Testis (tissue), 3 donors: ENCODE measurements around the gene GPR78. TPM values are rescaled to one million over a fixed set of nuclear protein-coding genes. Genes with fewer than 3 reads are reported as not detected.
A peak's percentile ranks its signal among the peaks of the same experiment; 100 is the strongest.

ENCODE experiments used
- DNase-seq: peaks from one replicate; pipeline ENCODE4 v3.0.0-alpha.2; 2019
- H3K27ac ChIP-seq, 2 donors: fragments of 200-600 bp; sonication (generic); one replicate each; pipeline ENCODE4 v1.5.1; 2019
- H3K27me3 ChIP-seq: fragments of 200-600 bp; sonication (generic); one replicate; pipeline ENCODE4 v1.5.1; 2019
- H3K36me3 ChIP-seq: fragments of 200-600 bp; sonication (generic); one replicate; pipeline ENCODE4 v1.5.1; 2017; ENCODE audit warnings: low read depth; ENCODE audit errors: missing control alignments
- H3K4me1 ChIP-seq: fragments of 200-600 bp; sonication (generic); one replicate; pipeline ENCODE4 v1.5.1; 2019
- H3K4me3 ChIP-seq, 2 donors: fragments of 200-600 bp; sonication (generic); one replicate each; pipeline ENCODE4 v1.5.1; 2017 to 2019
- H3K9me3 ChIP-seq: fragments of 200-600 bp; sonication (generic); one replicate; pipeline ENCODE4 v1.5.1; 2017
- CTCF ChIP-seq, 3 experiments: fragments of 450-650 bp in 2 of 3; fragments of 200-600 bp in 1 of 3; sonication (generic) in 1 of 3; IDR thresholded peaks; one replicate each; pipeline ENCODE4 v1.5.1; 2016 to 2019; ENCODE audit warnings: antibody characterized with exemption in 3 of 3, mild to moderate bottlenecking in 2 of 3, moderate library complexity in 1 of 3
- POLR2A ChIP-seq: fragments of 450-650 bp; IDR thresholded peaks from one replicate; pipeline ENCODE4 v1.6.1; 2017; ENCODE audit warnings: antibody characterized with exemption, mild to moderate bottlenecking, moderate library complexity
- WGBS, 2 donors: methylation state at CpG; one replicate each; pipeline ENCODE4 v1.1.5; 2018; 5-methylcytosine and 5-hydroxymethylcytosine counted together
- intact Hi-C: fragments of 100-400 bp; cut with DNase I; formaldehyde crosslinking; loops from one replicate; pipeline ENCODE4 v1.15.1; 2023; ENCODE audit warnings: low total_unique reads
- polyA plus RNA-seq: library from polyadenylated mRNA; stranded (reverse); fragments of 350-450 nt; fragmentation: Illumina TruSeq; extraction: RNeasy Lipid Tissue Mini Kit (QIAGEN cat#74804); gene quantifications from one replicate; pipeline ENCODE4 v1.2.3, GENCODE V29; 2014; ENCODE audit warnings: low read depth, low replicate concordance; ENCODE audit not compliant: insufficient read depth
- total RNA-seq, 2 donors: library from RNA; depleted of rRNA; stranded (reverse); fragments of >200 nt; gene quantifications; one replicate each; pipeline ENCODE4 v1.2.3, GENCODE V29; 2016

Gene GPR78
- total and polyA plus RNA-seq, 3 donors from 2014 or later, result 0.34 to 0.99 (median 0.39) TPM

GRCh38 chr4:8578717-8579116 lies 1.5 kb upstream of the GPR78 start:
- H3K27ac ChIP-seq, result no peak overlapping the region
- H3K27me3 ChIP-seq, result no peaks in the 10 kb centered on the region
- DNase-seq, result no peak
- H3K4me3 ChIP-seq, result no peak overlapping the region
- H3K36me3 ChIP-seq, result no peaks in the 10 kb centered on the region
- H3K9me3 ChIP-seq, result no peaks in the 10 kb centered on the region
- TF ChIP-seq POLR2A, result no peak
- intact Hi-C loops, result no loop called here
- WGBS, 2 donors, result 72 to 85% methylated on average over 3 of the region's 3 CpGs
- H3K4me1 ChIP-seq, result no peaks in the 10 kb centered on the region

GRCh38 chr4:8579526-8580320 lies 469 bp upstream of the GPR78 start:
- Histone ChIP-seq H3K4me1 (no peaks in the 10 kb centered on the region), H3K9me3 (no peaks in the 10 kb centered on the region), H3K4me3 (peak overlapping the region in 1 of 2 donors; percentile 23), H3K27me3 (no peaks in the 10 kb centered on the region), H3K27ac (no peak overlapping the region), H3K36me3 (no peaks in the 10 kb centered on the region)
- TF ChIP-seq CTCF (IDR thresholded peaks at IDR 0.05) (no peak), POLR2A (no peak)
- no peak for DNase-seq
- intact Hi-C loops, result no loop called here
- WGBS, 2 donors, result 35 to 37% methylated on average over 9 to 12 of the region's 12 CpGs

- TF ChIP-seq POLR2A, result no peak
- no peak for TF ChIP-seq CTCF (IDR thresholded peaks at IDR 0.05)
- 67% methylated on average over 66 of the region's 66 CpGs; no CpG with 5 or more reads in 1 of the 2 donors for WGBS, 2 donors
- H3K9me3 ChIP-seq, result no peaks in the 10 kb centered on the region
- no peaks in the 10 kb centered on the region for H3K36me3 ChIP-seq
- no peak for DNase-seq
- H3K4me3 ChIP-seq, result peak overlapping the region in 1 of 2 donors; percentile 23
- no peaks in the 10 kb centered on the region for H3K4me1 ChIP-seq
- no peaks in the 10 kb centered on the region for H3K27me3 ChIP-seq
- H3K27ac ChIP-seq, result no peak overlapping the region
- intact Hi-C loops, result no loop called here
Measured at GRCh38 chr4:8581094-8581861, 1.1 kb downstream of the GPR78 start.

- Histone ChIP-seq H3K4me3 (no peak overlapping the region), H3K27me3 (no peaks in the 10 kb centered on the region), H3K9me3 (no peaks in the 10 kb centered on the region), H3K36me3 (no peaks in the 10 kb centered on the region), H3K27ac (no peak overlapping the region), H3K4me1 (no peaks in the 10 kb centered on the region)
- no peak for DNase-seq
- TF ChIP-seq CTCF (IDR thresholded peaks at IDR 0.05), result no peak
- TF ChIP-seq POLR2A, result no peak
- 62 to 77% methylated on average over 2 of the region's 2 CpGs for WGBS, 2 donors
- intact Hi-C loops, result no loop called here
Measured at GRCh38 chr4:8582016-8582415, 1.8 kb downstream of the GPR78 start.

- TF ChIP-seq POLR2A (no peak), CTCF (IDR thresholded peaks at IDR 0.05) (no peak)
- WGBS, 2 donors, result 92% methylated on average over 11 to 12 of the region's 12 CpGs
- no peaks in the 10 kb centered on the region for H3K27me3 ChIP-seq
- H3K4me1 ChIP-seq, result no peaks in the 10 kb centered on the region
- no peaks in the 10 kb centered on the region for H3K9me3 ChIP-seq
- no peaks in the 10 kb centered on the region for H3K36me3 ChIP-seq
- intact Hi-C loops, result no loop called here
- no peak for DNase-seq
- no peak overlapping the region for H3K4me3 ChIP-seq
- H3K27ac ChIP-seq, result no peak overlapping the region
Measured at GRCh38 chr4:8582436-8582835, 2.2 kb downstream of the GPR78 start.
